CD4-positive, alpha-beta T cell treated with Interleukin-15 for 1 hour (primary cell): ENCODE results near the gene PDZD8.
"Not testable (repeated sequence)": the region's sequence is repeated elsewhere in the genome, so short reads cannot be mapped to it uniquely, and the experiment has no call there.

ENCODE experiments used
- DNase-seq: peaks from one replicate; pipeline ENCODE4 v3.0.0-alpha.2; 2020

PDZD8 gene

DNA sequence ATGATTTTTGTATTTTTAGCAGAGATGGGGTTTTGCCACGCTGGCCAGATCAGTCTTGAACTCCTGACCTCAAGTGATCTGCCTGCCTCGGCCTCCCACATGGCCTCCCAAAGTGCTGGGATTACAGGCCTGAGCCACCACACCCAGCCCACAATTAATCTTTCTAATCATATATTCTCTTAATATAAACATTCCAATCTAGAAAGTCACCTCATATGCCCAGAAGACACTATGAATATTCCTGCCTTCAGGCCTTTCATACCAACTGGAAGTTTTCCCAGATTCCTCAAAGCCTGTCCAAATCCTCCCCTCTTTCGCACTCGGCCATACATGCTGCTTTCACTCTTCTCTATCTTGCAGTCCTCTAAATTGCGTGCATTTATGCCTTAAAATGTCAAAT lies 32.6 kb downstream of the PDZD8 start:
- DNase-seq = no peak

DNA sequence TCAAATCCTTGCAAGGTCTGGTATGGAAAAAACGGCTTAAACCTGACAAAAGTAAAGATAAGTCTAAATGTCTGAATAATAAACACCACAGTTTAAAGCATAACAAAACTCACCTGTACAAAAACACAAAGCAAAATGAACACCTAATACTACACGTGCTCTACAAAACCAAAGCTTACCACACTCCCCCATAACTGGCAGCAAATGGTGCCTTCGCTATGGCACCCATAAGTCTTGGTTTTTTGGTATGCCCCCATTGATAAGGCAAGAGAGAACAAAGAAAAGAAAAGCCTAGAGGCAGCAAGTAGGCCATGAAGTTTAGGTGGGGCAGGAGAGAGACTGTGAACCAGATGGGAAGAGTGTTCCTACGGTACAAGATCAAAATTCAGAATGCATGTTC lies 34.2 kb downstream of the PDZD8 start:
- no peak for DNase-seq

DNA sequence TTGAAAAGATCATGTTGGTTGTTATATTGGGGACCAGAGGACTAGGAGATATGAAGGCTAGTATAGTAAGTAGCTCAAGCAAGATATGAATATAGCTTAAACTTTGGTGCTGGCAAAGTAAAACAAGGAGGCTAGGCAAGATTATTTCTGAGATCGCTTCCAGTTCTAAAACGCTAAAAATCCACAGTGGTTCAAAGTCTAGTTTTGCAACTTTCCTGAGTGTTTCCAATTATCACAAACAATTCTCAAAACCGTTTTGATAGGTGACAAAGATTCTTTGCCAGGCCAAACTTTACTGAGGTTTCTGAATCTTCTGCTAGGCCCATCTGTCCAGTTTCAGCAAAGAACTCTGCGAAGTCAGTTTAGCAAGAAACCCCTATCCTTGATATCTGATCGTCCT lies 35.3 kb downstream of the PDZD8 start:
- no peak for DNase-seq

DNA sequence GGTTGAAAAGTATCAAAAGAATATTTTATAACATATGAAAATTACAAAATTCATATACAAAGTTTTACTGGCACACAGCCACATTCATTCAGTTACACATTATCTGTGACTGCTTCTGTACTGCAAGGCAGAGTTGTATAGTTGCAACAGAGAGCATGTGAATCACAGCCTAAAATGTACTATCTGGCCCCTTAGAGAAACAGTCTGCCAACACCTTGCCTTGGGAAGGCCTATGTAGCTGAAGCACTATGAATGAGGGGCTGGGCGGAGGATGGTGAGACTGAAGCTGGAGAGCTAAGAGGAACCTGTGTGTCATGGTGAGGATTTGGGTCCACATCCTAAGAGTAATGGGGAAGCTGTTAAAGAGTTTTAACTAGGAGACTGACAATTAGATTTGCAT lies 35.7 kb downstream of the PDZD8 start:
- DNase-seq = no peak

DNA sequence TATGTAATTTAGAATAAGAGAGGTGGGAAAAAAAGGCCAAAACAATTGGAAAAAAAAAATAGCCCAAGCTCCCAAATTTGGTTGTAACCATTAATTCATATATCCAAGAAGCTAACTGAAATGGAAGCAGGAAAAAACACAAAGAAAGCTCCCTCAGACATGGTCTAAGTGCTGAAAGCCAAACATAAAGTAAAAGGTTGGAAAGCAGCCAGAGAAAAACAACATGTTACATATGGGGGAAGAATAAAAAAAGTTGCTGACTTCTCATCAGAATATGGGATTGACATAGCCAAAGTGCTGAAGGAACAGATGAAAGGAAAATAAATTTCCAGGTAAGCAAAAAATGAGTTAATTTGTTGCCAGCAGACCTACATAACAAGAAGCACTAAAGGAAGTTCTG lies 40.3 kb downstream of the PDZD8 start:
- DNase-seq = no peak

DNA sequence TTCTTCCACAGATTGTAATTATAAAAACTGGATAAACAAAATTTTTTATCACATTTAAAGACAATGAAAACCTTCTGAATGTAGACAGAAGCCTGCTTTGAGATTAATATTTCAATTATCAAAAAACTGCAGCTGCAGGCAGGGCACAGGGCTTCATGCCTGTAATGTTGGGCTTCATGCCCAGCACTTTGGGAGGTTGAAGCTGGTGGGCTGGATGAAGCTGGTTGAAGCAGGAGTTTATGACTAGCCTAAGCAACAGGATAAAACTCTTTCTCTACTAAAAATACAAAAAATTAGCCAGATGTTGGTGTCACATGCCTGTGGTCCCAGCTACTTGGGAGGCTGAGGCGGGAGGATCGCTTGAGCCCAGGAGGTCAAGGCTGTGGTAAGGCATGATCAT lies 41.2 kb downstream of the PDZD8 start:
- DNase-seq = no peak

DNA sequence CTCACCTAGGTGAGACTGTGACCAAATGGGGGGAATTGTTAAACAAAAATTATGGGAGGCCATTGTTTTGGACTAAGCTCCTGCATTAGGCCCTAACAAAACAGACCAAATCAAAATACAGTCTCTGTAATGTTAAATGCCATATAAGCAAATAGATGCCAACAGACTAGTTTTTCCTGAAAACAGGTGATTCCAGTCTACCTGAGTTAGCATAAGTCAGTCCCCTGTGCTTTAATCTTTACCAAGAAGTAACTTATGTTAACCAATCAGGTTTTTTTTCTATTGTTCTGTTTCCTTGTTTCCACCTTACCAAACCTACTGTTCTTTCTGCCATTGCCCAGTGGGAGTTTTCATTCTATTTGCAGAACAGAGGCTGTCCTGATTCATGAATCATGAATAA lies 48.0 kb downstream of the PDZD8 start:
- no peak for DNase-seq

DNA sequence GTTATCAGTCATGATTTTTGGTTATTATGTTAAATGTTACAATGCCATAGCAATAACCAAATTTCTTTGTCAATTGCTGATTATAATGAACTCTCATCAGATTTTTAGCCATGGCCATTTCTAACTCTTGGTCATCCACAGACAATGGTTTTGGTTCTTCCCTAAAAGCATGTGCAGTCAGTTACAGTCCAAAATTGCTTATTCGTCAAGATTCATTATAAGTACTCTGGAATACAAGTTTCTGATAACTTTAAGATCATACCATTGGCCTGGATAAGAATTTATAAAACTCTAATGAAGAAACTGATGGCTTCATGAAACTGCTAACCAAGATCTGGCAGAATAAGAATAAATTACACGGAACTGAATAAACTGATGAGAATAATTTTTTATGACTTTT lies 50.9 kb downstream of the PDZD8 start:
- no peak for DNase-seq

DNA sequence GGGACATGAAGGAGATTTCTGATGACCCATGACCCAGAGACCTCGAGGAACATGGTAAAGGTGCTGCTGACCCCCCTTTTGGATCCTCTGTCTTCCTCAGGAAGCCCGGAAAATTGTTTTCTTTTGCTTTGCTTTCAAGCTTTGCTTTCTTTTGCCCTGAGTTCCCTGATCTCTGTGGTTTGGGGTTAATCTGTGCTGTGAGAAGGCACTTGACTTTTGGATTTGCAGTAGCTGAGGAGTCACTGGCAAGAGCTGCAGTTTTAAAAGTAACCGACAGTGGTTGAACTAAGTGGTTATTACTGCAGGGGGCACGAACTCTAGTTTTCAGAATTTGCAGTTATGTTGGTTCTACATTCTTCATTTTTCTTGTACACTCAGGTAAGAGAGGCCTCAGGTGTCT lies 53.0 kb downstream of the PDZD8 start:
- no peak for DNase-seq

DNA sequence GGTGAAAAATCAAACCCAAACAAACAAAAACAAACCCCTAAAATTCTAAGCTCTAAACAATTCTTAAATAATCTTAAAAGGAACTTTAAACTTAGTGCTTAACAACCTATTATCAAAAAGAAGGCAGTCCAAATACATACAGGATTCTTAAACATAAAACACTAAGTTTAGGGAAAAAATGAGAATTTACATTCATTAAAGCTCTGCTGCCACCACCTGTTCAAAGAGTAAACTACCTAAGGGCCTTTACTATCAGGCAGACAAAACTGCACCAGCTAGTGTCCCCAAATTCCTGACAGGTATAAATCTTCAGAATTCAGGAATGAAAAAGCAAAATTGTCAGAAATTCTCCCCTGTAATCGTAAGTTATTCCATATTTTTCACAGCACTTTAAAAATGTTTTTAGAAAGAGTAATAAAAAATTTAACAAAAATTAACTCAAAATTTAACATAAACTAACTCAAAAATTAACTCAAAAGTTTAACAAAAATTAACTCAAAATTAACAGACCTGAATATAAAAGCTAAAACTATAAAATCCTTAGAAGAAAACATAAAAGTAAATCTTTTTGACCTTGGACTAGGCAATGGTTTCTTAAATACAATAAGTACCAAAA lies 55.1 kb downstream of the PDZD8 start:
- DNase-seq = no peak

DNA sequence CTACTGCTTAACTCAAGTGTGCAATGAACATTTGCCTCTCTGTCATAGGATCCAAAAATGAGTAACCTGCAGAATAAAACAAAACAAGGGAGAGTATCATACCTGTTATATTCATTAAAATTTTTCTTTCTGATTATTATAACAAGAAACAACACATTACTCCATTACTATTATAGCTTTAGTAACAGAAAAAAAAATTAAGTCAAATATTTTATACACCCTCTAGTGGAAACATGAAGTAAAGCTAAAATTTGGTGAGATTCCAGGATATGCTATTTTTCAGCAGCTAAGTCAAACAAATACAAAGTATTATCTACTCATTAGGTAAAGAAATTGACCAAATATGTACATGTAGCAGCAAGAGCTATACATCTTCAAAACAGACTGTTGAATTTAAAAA lies 56.3 kb downstream of the PDZD8 start:
- no peak for DNase-seq

DNA sequence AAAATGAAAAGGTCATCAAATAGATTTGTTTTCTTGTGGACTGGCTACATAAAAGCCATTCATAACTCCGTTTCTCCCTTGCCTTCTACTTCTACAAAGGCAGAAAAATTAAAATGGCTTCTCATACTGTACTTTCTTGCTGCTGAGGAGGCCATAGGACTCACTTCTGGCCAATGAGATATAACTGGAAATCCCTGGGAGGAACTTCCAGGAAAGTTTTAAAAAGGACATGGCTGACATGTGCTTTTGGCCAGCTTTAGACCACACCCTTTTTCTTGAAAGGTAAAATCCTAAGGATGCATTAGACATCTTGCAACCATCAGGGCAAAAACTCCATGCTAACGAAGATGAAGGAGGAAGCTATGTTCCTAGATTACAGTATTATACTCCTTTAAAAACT lies 58.5 kb downstream of the PDZD8 start:
- no peak for DNase-seq

DNA sequence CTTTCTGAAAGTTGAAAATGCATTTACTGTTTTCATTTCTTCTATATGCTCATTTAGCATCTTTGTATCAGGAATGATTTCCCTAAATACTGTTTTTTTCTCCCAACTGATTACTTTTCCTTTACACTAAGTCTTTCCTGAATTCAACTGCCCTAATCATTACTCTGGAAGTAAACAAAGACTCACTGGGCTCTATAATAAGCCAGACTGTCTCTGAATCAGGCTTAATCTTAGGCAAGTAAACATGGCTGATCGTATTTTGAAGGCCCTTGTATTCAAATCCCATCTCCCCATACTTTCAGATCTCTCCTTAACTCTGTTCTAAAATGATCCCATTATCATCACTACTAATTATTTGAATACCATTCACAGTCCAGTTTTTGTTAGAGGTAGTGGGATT lies 61.6 kb downstream of the PDZD8 start:
- DNase-seq = no peak

DNA sequence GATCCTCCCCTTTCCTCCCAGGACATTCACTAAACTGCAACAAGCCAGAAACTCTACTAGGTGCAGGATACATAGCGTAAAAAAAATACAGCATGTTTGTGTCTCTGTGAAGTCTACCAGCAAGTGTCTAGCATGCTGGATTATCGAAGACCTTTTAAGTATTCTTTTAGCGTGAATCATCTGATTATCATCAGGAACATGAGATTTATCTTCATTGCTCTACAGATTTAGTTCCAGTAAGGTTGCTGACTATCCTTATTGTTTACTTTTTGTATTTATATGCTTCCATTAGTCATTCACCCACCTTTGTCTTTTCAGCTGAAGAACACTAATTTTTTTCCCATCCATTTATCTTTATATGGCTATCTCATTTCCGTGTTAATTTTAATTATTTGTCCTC lies 62.8 kb downstream of the PDZD8 start:
- DNase-seq = no peak

DNA sequence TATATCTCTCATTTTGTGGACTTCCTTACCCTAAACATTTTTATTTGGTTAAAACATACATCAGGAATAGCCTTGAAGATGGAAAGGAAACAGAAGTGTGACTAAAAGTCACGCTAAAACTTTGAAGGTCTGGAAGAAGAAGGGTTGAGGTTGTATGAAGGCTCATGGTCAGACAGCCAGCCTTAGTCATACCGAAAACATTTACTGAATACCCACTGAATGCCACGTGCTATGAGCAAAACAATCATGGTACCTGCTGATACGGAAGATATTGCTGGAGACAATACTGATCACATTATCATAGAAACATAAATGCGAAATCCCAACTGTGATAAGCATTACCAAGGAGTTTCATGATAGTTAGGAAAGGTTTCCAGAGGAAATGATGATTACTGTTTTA lies 64.0 kb downstream of the PDZD8 start:
- no peak for DNase-seq

DNA sequence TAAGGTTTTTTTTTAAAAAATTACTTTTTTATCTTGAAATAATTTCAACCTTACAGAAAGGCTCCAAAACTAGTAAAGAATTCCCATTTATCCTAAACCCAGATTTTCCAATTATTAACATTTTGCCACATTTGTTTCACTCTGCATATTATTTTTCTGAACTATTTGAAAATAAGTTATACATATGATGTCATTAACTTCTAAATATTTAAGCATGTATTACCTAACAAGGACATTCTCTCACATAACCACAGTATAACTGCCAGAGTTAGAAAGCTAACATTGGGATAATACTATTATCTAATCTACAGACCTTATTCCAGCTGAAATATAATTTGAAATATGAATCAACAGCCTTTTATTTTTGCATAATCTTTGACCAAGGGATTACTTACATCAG lies 68.6 kb downstream of the PDZD8 start:
- no peak for DNase-seq

DNA sequence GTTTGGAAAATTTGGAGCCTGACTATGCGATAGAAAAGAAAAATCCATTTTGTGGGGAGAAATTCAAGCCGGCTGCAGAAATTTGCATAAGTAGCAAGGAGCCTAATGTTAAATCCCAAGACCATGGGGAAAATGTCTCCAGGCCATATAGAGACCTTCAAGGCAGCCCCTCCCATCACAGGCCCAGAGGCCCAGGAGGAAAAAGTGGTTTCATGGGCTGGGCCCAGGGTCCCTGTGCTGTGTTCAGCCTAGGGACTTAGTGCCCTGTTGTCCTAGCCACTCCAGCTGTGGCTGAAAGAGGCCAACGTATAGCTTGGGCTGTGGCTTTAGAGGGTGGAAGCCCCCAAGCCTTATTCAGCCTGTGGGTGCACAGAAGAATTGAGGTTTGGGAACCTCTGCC lies 71.8 kb downstream of the PDZD8 start:
- DNase-seq = not testable (repeated sequence)

DNA sequence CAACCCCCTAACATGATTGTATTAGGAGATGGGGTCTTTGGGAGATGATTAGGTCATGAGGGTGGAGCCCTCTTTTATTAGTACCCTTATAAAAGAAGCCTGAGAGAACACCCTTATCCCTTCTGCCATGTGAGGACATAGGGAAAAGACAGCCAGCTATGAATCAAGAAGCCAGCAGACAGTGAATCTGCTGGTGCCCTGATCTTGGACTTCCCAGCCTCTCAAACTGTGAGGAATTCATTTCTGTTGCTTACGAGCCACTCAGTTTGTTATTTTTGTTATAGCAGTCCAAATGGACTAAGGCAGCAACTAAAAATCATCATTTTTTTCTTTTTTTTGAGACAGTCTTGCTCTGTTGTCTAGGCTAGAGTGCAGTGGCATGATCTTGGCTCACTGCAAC lies 74.6 kb downstream of the PDZD8 start:
- no peak for DNase-seq

DNA sequence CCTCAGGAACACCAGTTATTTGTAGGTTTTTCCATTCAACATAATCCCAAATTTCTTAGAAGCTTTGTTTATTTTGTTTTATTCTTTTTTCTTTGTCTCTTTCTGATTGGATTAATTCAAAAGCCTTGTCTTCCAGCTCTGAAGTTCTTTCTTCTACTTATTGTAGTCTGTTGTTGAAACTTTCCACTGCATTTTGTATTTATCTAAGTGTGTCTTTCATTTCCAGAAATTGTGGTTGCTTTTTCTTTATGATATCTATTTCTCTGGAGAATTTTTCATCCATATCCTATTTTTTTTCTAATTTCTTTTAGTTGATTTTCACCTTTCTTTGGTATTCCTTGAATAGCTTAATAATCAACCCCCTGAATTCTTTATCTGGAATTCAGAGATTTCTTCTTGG lies 75.8 kb downstream of the PDZD8 start:
- DNase-seq = no peak

DNA sequence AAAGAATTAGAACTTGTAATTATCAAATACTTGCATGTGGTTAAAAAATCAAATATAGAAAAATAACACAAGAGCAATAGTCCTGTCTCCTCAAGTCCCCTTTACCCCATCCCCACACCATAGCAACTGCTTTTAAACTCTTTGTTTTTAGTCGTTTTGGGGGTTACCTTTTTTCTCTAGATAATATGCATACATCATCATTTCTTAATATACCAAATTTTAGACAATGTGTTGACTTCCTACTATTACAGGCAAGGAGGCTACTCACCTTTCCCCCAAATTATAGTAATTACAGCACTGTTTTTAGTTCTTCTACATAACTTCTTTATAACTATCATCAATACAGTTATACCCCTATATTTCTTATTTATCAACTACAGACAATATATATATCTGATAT lies 77.0 kb downstream of the PDZD8 start:
- DNase-seq = no peak

DNA sequence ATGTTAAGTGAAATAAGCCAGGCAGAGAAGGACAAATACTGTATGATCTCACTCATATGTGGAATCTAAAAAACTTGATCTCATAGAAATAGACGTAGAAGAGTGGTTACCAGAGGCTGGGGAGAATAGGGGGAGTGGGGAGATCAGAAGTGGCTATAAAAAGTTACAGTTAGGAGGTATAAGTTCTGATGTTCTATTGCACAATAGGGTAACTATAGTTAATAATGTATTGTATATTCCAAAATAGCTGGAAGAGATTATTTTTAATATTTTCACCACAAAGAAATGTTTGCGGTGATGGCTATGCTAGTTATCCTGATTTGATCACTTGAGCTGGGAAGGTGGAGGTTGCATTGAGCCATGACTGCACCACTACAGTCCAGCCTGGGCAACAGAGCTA lies 80.5 kb downstream of the PDZD8 start:
- no peak for DNase-seq

DNA sequence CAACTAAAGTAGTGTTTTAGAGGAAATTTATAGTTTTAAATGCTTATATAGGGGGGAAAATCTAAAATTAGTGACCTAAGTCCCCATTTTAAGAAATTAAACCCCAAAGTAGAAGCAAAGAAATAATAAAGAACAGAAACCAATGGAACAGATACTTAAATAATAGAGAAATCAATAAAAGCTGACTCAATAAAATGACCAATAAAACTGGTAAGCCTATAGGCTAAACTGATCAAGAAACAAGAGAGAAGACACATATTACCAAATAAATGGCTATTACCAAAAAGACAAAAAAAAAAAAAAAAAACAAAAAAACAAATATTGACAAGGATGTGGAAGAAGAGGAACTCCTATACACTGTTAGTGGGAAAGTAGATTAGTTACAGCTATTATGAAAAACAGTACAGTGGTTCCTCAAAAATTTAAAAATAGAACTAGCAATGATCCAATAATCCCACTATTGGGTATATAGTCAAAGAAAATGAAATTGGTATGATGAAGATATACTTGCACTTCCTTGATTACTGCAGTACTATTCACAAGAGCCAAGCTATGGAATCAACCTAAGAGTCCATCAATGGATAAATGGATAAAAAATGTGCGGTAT lies 81.1 kb downstream of the PDZD8 start:
- DNase-seq = no peak

DNA sequence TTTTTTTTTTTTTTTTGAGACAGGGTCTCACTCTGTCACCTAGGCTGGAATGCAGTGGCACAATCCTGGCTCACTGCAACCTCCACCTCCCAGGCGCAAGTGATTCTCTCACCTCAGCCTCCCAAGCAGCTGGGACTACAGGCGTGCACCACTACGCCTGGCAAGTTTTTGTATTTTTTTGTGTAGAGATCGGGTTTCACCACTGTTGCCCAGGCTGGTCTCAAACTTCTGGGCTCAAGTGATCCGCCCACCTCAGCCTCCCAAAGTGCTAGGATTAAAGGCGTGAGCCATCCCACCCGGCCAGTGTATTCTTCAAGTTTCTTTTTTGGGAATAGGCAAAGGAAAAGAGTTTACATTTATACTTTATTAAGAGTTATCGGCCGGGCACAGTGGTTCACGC lies 84.4 kb downstream of the PDZD8 start:
- not testable (repeated sequence) for DNase-seq

DNA sequence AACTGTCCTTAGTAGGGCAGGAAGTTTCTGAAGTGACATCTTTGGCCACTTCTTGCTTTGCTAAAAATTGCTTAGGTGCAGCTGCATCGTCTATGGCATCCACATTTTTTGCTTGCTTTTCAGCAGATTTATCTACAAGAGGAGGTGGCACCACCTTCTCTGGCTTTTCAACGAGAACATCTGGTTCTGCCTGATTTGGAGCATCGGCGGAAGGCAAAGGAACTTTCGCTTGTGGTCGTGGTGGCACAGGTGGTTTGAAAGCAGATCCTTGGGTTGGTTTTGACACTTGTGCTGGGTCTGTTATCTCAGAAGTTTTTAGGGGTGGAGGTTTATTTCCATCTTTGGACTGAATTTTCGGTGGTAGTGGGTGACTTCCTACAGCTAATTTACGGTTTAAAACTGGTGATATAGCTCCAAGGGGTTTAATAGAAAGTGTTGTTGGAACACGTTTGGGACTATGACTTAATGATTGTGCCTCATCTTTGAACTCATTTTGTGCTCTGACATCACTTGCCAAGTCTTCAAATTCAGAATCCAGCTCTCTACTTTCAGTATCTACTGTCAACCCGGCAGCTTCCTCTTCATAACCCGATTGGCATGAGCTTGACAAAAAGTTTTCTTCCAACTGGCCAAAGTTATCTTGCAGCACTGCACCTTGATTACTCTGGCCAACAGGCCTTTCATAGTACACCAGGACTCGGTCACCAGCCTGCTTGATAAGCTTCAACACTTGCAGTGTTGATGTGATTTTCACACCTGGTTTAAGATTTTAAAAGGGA lies 90.3 kb downstream of the PDZD8 start:
- DNase-seq = no peak

DNA sequence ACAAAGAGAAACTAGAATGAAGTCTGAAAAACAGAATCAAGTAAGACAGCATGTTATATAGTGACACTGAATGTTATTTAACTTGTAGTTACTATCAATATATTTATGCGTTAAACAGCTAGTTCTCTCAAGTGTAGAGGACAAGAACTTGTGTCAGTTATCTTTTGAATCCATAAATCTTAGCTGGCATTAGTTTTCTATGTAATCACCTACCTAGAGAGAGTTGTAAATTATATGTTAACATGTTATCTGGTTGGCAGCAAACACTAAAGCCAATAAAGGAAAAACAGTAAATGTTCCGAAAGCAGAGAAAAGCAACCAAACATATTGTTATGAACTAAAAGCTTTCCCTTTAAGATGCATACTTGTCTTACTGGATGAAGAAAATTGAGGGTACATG lies 97.6 kb downstream of the PDZD8 start:
- no peak for DNase-seq
